Lower leg skin (tissue), 4 donors: ENCODE measurements around the gene USP20. TPM values are rescaled to one million over a fixed set of nuclear protein-coding genes. Genes with fewer than 3 reads are reported as not detected.
"Not testable (repeated sequence)": the region's sequence is repeated elsewhere in the genome, so short reads cannot be mapped to it uniquely, and the experiment has no call there.

Experiments
- DNase-seq, 2 donors: peaks; one replicate each; pipeline ENCODE4 v3.0.0-alpha.2; 2019; ENCODE audit warnings: low spot score in 2 of 2
- H3K4me3 ChIP-seq: fragments of 200-600 bp; sonication (generic); 2 replicates; pipeline ENCODE4 v1.5.1; 2017; ENCODE audit warnings: mild to moderate bottlenecking, low read depth; ENCODE audit not compliant: poor library complexity, severe bottlenecking
- CTCF ChIP-seq, 3 donors: fragments of 450-650 bp; IDR thresholded peaks; one replicate each; pipeline ENCODE4 v1.5.1; 2016; ENCODE audit warnings: antibody characterized with exemption in 3 of 3, mild to moderate bottlenecking in 3 of 3, moderate library complexity in 2 of 3
- POLR2A ChIP-seq, 2 donors: fragments of 450-650 bp; IDR thresholded peaks; one replicate each; pipeline ENCODE4 v1.6.1; 2016 to 2017; ENCODE audit warnings: antibody characterized with exemption in 2 of 2, mild to moderate bottlenecking in 1 of 2, moderate library complexity in 1 of 2
- WGBS, 2 donors: methylation state at CpG; one replicate each; pipeline ENCODE4 v1.1.5; 2018; 5-methylcytosine and 5-hydroxymethylcytosine counted together
- intact Hi-C: fragments of 100-400 bp; cut with DNase I; formaldehyde crosslinking; loops from one replicate; pipeline ENCODE4 v1.15.0; 2023; ENCODE audit warnings: low total_unique reads
- total RNA-seq, 4 donors: library from RNA; depleted of rRNA; stranded (reverse); fragments of >200 nt; gene quantifications; one replicate each; pipeline ENCODE4 v1.1.0, GENCODE V29; 2016

USP20 gene
- total RNA-seq, 4 donors from 2014 or later: 20.7 to 39.7 (median 36.1) TPM

GRCh38 chr9:129889122-129889940 lies 54.1 kb downstream of the USP20 start:
- 86 to 88% methylated on average over 31 of the region's 31 CpGs for WGBS, 2 donors
- no peak overlapping the region for H3K4me3 ChIP-seq
- no peak for DNase-seq
- TF ChIP-seq POLR2A (IDR thresholded peaks at IDR 0.05) (no peak), CTCF (IDR thresholded peaks at IDR 0.05) (no peak)
- intact Hi-C loops: loop anchor here (10.0 kb wide), 2 partner anchors 165 to 215 kb away; partner anchors contain the start of gene GPR107

DNA sequence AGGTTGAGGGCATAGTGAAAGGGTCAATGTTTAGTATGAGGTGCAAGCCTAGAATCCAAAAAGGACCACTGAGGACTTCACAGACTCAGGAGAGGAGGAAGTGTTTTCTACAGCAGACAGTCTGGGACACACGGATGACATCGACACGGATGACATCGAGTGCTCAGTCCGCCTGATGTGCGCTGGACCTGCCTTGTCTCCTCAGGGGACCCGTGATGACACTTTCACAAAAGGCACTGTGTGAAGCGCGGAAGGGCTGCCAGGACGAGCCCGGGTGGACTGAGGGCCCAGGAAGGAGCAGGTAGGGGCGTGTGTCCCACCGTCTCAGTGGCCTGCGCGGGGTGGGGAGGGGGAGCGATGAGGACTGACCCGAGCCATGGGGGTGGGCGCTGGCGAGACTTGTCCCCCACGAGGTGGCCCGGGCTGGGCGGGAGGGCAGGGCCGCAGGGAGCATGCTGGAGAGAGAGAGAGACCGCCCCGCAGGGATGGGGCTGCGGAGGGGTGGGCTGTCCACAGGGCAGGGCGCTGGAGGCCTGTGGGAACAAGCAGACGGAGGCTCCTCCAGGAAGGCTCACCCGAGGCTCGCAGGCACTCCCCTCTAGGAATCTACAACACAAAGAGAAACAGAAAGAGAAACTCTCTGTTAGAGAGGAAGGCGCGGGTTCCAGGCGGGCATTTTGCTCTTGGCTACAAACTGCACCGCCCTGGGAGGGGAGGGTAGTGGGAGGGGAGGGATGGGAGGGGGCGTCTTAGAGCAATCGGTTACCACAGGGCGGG lies 54.9 kb downstream of the USP20 start:
- no peak overlapping the region for H3K4me3 ChIP-seq
- 65 to 69% methylated on average over 37 of the region's 37 CpGs for WGBS, 2 donors
- TF ChIP-seq CTCF (IDR thresholded peaks at IDR 0.05): no peak
- TF ChIP-seq POLR2A (IDR thresholded peaks at IDR 0.05): no peak
- intact Hi-C loops: loop anchor here (10.0 kb wide), 2 partner anchors 165 to 215 kb away; partner anchors contain the start of gene GPR107
- DNase-seq: no peak

GRCh38 chr9:129890718-129891299 lies 55.6 kb downstream of the USP20 start:
- H3K4me3 ChIP-seq, DNase-seq, intact Hi-C loops: not testable (repeated sequence)
- 77 to 83% methylated on average over 14 of the region's 14 CpGs for WGBS, 2 donors

DNA sequence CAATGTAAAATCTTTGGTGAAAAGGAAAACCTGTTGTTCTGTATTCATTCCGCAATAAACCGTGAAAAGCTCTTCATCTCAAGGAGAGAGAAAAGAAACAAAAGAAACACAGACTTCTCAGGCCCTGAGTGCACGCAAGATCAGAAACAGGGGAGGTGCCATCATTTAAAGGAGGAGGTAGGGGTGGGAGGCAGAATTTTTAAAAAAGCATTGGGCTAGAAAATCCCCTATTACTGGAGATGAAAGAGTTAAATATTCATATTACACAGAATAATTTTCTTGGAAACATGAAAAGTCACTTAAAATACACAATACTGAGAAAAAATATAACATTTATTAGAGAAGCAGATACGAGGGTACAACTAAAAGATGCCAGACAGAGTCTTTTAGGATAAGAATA lies 56.3 kb downstream of the USP20 start:
- no peak for DNase-seq
- 85 to 93% methylated on average over 4 of the region's 4 CpGs for WGBS, 2 donors

DNA sequence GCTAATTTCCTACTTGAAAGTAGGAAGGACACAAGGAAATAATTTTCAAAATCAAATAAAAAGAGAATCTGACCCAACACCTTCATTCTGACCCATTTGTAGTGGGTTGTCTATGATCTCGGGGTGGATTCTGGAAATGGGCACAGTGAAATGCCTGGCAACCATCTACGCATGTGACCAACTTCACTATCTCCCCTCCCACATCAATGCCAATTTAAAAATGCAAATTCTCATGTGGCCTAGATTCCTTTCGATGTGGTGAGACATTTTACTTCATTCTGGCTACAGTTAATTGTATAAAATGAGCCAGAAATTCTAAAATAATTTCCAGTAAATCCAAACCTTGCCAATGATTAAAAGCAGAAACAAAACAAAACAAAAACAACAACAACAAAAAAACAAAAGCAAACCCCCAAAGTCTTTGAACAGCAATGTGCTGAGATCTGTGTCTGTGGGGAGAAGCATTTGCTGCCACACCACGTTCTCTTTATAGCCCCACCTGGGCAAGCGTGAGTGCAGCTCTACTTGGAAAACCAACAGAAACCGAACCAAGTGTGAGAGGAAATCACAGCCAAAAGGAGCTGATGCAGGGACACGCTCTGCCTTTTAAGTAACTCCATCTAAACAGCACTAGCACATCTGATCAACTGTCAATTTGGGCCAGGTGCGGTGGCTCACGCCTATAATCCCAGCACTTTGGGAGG lies 59.0 kb downstream of the USP20 start:
- DNase-seq: no peak
- intact Hi-C loops: no loop called here
- TF ChIP-seq POLR2A (IDR thresholded peaks at IDR 0.05): no peak
- no peak for TF ChIP-seq CTCF (IDR thresholded peaks at IDR 0.05)
- no peak overlapping the region for H3K4me3 ChIP-seq
- WGBS, 2 donors: 60 to 69% methylated on average over 9 of the region's 9 CpGs

More for the DNA sequence above, 56.3 kb downstream of the USP20 start:
- intact Hi-C loops: no loop called here
- no peak for TF ChIP-seq POLR2A (IDR thresholded peaks at IDR 0.05)
- H3K4me3 ChIP-seq: no peak overlapping the region

DNA sequence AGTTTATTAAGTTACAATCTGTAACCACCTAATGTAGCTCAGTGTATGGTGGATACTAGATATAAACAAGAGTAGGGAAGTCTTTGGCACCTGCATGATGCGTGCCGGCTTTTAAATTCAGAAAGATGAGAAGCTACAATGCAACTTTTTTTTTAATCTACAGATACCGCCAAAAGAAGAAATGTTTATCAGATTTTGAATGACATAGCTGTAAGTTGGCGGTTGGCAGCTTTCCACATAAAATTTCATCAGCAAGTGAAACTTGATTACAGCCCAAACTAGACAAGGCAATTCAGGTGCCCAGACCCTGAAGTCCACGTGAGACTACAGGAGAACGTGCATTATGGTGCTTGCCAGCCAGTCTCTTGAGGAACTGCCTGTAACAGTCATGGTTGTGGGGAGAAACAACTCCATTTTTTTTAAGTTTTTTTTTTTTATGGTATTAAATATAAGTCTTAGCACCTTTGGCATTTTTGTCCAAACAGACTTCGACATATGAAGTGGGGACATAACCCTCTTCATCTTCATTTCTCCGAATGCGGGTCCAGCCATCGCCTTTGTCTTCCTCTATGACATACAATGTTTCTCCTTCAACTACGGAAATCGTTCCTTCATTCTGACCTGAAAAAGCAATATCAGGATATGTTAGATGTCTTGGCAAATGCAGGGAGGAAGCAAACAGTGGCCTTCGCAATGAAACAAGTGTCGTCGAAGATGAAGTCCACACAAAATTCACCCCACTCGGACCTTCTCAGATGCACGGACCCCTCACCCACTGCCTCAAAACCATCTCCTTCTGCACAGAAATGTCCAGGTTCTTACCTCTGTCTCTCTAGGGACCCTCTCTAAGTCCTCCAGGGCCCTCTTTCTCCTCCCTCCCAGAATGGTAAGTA lies 60.4 kb downstream of the USP20 start:
- TF ChIP-seq CTCF (IDR thresholded peaks at IDR 0.05) (no peak), POLR2A (IDR thresholded peaks at IDR 0.05) (no peak)
- no peak for DNase-seq
- intact Hi-C loops: no loop called here
- H3K4me3 ChIP-seq: no peak overlapping the region
- WGBS, 2 donors: 88% methylated on average over 17 of the region's 17 CpGs
